Dendritic cell treated with granulocyte-macrophage colony-stimulating factor and Interleukin-4, amounts not matched to agents 40 ng/mL and 50 ng/mL, for 4 days (primary cell): ENCODE results near the gene TRIM52.

Source experiments
- H3K27ac Mint-ChIP-seq: one replicate; pipeline ENCODE4 v1.8.0; 2022; ENCODE audit warnings: mild to moderate bottlenecking, mixed read lengths
- H3K27me3 Mint-ChIP-seq: one replicate; pipeline ENCODE4 v1.8.0; 2022; ENCODE audit warnings: mild to moderate bottlenecking, mixed read lengths
- H3K36me3 Mint-ChIP-seq: one replicate; pipeline ENCODE4 v1.8.0; 2022; ENCODE audit warnings: low read depth, mixed read lengths
- H3K4me1 Mint-ChIP-seq: one replicate; pipeline ENCODE4 v1.8.0; 2022; ENCODE audit warnings: low read depth, mixed read lengths
- H3K4me3 Mint-ChIP-seq: one replicate; pipeline ENCODE4 v1.8.0; 2022; ENCODE audit warnings: mild to moderate bottlenecking, moderate library complexity, mixed read lengths
- H3K9me3 Mint-ChIP-seq: one replicate; pipeline ENCODE4 v1.8.0; 2022; ENCODE audit warnings: mixed read lengths
- intact Hi-C: fragments of 100-400 bp; cut with micrococcal nuclease; formaldehyde crosslinking; loops from one replicate; pipeline ENCODE4 v1.15.0; 2022

TRIM52 gene

DNA sequence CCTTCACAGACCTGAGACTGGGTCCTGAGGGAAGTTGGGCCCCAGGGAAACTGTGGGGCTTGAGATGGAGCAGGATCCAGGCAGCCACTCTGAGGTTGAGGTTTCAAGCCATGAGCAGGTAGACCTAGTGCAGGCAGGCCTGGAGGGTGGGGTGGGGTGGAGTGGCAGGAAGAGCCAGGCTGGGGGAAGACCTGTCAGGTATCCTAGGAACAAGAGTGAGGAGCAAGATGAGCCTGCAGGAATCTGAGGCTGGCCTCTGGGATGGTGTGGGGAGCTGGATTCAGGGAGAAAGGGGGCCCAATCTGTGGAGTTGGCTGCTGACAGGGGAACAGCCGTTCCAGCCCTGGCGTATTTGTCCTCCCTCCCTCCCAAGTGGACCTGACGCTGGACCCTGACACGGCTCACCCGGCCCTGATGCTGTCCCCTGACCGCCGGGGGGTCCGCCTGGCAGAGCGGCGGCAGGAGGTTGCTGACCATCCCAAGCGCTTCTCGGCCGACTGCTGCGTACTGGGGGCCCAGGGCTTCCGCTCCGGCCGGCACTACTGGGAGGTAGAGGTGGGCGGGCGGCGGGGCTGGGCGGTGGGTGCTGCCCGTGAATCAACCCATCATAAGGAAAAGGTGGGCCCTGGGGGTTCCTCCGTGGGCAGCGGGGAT lies 27.0 kb downstream of the TRIM52 start:
- H3K36me3 Mint-ChIP-seq: peaks cover 98% of the 10 kb centered on the region
- no peaks in the 10 kb centered on the region for H3K27me3 Mint-ChIP-seq
- H3K4me3 Mint-ChIP-seq: no peak overlapping the region
- H3K4me1 Mint-ChIP-seq: peaks cover 15% of the 10 kb centered on the region
- H3K9me3 Mint-ChIP-seq: no peaks in the 10 kb centered on the region
- no peak overlapping the region for H3K27ac Mint-ChIP-seq
- intact Hi-C loops: no loop called here

GRCh38 chr5:181233088-181233800 lies 27.7 kb downstream of the TRIM52 start:
- Mint-ChIP-seq H3K27ac (no peak overlapping the region), H3K36me3 (peaks cover 92% of the 10 kb centered on the region), H3K27me3 (no peaks in the 10 kb centered on the region), H3K4me1 (peaks cover 11% of the 10 kb centered on the region), H3K4me3 (no peak overlapping the region), H3K9me3 (no peaks in the 10 kb centered on the region)
- intact Hi-C loops: no loop called here

GRCh38 chr5:181232593-181232992 lies 28.4 kb downstream of the TRIM52 start:
- Mint-ChIP-seq H3K27me3 (no peaks in the 10 kb centered on the region), H3K9me3 (no peaks in the 10 kb centered on the region), H3K4me3 (no peak overlapping the region), H3K36me3 (peaks cover 87% of the 10 kb centered on the region), H3K4me1 (peaks cover 7% of the 10 kb centered on the region), H3K27ac (no peak overlapping the region)
- intact Hi-C loops: no loop called here

- Mint-ChIP-seq H3K4me1 (peaks cover 7% of the 10 kb centered on the region), H3K36me3 (peaks cover 87% of the 10 kb centered on the region), H3K27me3 (no peaks in the 10 kb centered on the region), H3K4me3 (no peak overlapping the region), H3K27ac (peak overlapping the region; percentile 33), H3K9me3 (no peaks in the 10 kb centered on the region)
- intact Hi-C loops: no loop called here
These were observed 29.5 kb downstream of the TRIM52 start for GRCh38 chr5:181231432-181231831.

DNA sequence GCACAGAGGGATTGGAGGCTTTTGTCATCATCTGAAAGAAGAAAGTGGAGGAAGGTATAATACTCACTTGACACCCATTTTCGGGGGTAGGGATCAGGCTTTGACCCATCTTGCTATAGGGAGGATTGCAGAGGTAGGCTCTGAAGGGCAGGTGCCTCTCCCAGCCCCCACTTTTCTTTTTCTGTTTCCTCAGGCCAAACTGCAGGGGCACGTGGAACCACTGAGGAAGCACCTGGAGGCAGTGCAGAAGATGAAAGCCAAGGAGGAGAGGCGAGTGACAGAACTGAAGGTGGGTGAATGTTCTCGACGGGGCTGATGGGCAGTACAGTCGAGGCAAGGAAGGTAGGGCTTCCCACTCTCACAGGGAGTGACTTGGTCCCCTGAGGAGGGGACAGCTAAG lies 30.4 kb downstream of the TRIM52 start:
- no peaks in the 10 kb centered on the region for H3K9me3 Mint-ChIP-seq
- peaks cover 78% of the 10 kb centered on the region for H3K36me3 Mint-ChIP-seq
- no peaks in the 10 kb centered on the region for H3K27me3 Mint-ChIP-seq
- H3K27ac Mint-ChIP-seq: no peak overlapping the region
- H3K4me1 Mint-ChIP-seq: peaks cover 7% of the 10 kb centered on the region
- no peak overlapping the region for H3K4me3 Mint-ChIP-seq
- intact Hi-C loops: no loop called here

DNA sequence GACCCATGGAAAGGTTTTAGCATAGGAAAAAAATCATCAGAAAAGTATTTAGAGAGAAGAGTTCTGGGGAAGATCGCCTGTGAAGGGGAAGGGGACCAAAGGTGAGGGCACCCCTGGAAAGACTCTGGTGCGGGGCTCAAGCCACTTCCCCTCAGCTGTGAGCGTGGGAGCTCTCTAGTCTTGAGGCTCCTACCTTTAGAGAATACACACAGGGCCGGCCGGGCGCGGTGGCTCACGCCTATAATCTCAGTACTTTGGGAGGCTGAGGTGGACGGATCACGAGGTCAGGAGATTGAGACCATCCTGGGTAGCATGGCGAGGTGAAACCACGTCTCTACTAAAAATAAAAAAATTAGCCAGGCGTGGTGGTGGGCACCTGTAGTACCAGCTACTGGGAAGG lies 30.9 kb downstream of the TRIM52 start:
- Mint-ChIP-seq H3K36me3 (peaks cover 72% of the 10 kb centered on the region), H3K4me1 (peaks cover 7% of the 10 kb centered on the region), H3K27me3 (no peaks in the 10 kb centered on the region), H3K27ac (no peak overlapping the region), H3K9me3 (no peaks in the 10 kb centered on the region), H3K4me3 (no peak overlapping the region)
- intact Hi-C loops: no loop called here

DNA sequence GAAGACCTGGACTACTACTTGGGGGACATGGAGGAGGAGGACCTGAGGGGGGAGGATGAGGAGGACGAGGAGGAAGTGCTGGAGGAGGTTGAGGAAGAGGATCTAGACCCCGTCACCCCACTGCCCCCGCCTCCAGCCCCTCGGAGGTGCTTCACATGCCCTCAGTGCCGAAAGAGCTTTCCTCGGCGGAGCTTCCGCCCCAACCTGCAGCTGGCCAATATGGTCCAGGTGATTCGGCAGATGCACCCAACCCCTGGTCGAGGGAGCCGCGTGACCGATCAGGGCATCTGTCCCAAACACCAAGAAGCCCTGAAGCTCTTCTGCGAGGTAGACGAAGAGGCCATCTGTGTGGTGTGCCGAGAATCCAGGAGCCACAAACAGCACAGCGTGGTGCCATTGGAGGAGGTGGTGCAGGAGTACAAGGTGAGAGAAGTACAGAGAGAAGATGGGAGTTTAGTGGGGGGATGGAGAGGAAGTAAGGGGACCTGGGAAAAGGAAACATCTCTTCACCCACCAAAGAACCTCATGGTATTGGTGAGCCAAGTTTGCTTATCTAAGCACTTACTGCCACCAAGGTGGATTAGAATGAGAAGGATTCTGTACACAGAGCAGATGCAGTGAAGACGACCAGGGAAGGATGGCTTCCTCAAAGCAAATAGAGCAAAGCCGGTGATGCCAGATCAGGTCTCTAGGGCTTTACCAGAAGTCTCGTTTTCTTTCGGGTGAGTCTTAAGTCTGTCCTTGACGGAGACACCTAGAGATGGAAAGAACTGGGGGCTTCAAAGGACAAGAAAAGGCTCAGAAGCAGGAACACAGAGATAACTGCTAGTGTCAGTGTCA lies 36.3 kb downstream of the TRIM52 start:
- H3K36me3 Mint-ChIP-seq: peaks cover 28% of the 10 kb centered on the region
- no peaks in the 10 kb centered on the region for H3K9me3 Mint-ChIP-seq
- H3K27me3 Mint-ChIP-seq: peaks cover 3% of the 10 kb centered on the region
- peaks cover 36% of the 10 kb centered on the region for H3K4me1 Mint-ChIP-seq
- intact Hi-C loops: loop anchor here (5.0 kb wide), 1 partner anchor 38 kb away; the partner anchor contains the start of gene TRIM52
- peak overlapping the region; percentile 82 for H3K4me3 Mint-ChIP-seq
- H3K27ac Mint-ChIP-seq: peak overlapping the region; percentile 93

DNA sequence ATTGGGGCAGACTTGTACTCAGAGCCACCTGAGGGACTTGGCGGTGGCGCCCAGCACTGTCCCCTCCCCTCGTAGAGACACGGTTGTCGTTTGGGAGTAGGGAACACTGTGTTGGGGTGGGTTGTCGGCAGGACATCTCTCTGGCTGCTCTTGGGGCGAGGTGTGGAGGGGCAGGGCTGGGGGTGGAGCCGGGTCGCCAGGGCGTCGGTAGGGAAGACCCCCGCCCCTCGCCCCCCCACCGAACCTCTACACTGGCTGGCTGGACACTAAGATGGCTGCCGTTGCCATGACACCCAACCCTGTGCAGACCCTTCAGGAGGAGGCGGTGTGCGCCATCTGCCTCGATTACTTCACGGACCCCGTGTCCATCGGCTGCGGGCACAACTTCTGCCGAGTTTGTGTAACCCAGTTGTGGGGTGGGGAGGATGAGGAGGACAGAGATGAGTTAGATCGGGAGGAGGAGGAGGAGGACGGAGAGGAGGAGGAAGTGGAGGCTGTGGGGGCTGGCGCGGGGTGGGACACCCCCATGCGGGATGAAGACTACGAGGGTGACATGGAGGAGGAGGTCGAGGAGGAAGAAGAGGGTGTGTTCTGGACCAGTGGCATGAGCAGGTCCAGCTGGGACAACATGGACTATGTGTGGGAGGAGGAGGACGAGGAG lies 37.1 kb downstream of the TRIM52 start:
- H3K9me3 Mint-ChIP-seq: no peaks in the 10 kb centered on the region
- peaks cover 3% of the 10 kb centered on the region for H3K27me3 Mint-ChIP-seq
- H3K4me1 Mint-ChIP-seq: peaks cover 41% of the 10 kb centered on the region
- H3K27ac Mint-ChIP-seq: peak overlapping the region; percentile 93
- H3K36me3 Mint-ChIP-seq: peaks cover 22% of the 10 kb centered on the region
- H3K4me3 Mint-ChIP-seq: peak overlapping the region; percentile 82
- intact Hi-C loops: loop anchor here (1.0 to 5.0 kb wide), 3 partner anchors 17 to 38 kb away; partner anchors contain the start of gene TRIM52

DNA sequence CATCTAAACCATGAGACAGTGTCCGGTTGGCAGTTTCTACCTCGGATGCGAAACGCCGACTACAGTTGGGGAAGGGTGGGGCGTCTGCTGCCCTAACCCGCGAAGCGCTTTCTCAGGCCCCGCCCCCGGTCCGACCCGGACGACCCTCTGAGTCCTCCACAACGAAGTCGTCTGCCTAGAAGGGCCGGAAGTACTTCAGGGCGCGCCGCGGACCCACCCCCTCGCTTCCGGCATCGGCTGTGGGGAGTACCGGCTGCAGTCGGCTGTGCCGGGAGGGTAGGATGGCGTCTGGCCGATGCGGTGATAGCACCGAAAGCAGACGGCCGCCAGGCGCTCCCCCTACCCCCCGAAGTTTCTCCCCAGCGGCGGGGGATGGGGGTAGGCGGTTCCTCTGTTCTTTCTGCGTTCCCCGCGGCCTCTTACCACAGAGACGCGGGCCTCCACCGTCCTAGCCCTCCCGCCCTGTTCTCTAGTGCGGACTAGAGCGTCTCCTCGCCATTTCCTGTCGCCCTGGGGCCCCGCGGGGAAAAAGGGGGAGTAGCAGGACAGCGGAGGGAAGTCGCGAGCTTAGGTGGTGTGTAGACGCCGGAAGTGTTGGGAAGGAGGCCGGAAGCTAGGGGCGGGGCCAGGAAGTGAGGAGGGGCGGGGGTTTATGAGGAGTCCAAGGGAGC lies 37.8 kb downstream of the TRIM52 start, which contains the start of gene TRIM41:
Gene TRIM41, plus strand, starts transcription at position 224 of the 671 bp plus-strand sequence. CDS start 719 bp downstream, outside the sequence.
- peak within 1 kb of the TSS; percentile 82 for H3K4me3 Mint-ChIP-seq
- peaks cover 22% of the 10 kb centered on the region for H3K36me3 Mint-ChIP-seq
- no peaks in the 10 kb centered on the region for H3K9me3 Mint-ChIP-seq
- H3K4me1 Mint-ChIP-seq: peaks cover 47% of the 10 kb centered on the region
- H3K27ac Mint-ChIP-seq: peak within 1 kb of the TSS; percentile 93
- intact Hi-C loops: loop anchor here (1.0 to 5.0 kb wide), 3 partner anchors 16 to 39 kb away; partner anchors contain the start of gene TRIM52
- H3K27me3 Mint-ChIP-seq: peaks cover 3% of the 10 kb centered on the region

DNA sequence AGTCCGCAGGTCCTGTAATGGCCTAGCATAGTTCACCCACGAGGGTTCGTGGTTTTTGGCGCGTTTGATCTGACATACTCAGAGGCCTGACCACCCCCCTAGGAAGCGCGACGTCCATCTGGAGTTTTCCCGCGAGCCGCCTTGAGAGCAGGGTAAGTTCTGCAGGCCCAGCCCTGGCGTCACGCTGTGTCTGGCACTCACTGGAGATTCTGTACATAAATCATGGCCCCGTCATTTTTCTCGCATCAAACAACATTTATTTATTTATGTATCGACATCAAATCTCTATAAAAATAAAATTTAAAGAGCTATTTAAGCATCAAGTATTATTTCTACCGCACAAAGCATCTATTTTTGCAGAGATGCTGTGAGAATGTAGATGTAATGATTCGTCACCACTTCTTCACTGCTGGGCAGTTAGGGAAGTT lies 38.3 kb downstream of the TRIM52 start:
- Mint-ChIP-seq H3K4me1 (peaks cover 52% of the 10 kb centered on the region), H3K9me3 (no peaks in the 10 kb centered on the region), H3K4me3 (peak overlapping the region; percentile 82), H3K27ac (peak overlapping the region; percentile 93), H3K27me3 (peaks cover 5% of the 10 kb centered on the region), H3K36me3 (peaks cover 21% of the 10 kb centered on the region)
- intact Hi-C loops: loop anchor here (1.0 to 5.0 kb wide), 4 partner anchors 16 to 40 kb away; partner anchors contain the start of gene TRIM52

- no peaks in the 10 kb centered on the region for H3K9me3 Mint-ChIP-seq
- H3K36me3 Mint-ChIP-seq: peaks cover 15% of the 10 kb centered on the region
- peak overlapping the region; percentile 76 for H3K4me3 Mint-ChIP-seq
- peaks cover 11% of the 10 kb centered on the region for H3K27me3 Mint-ChIP-seq
- peak overlapping the region; percentile 93 for H3K27ac Mint-ChIP-seq
- H3K4me1 Mint-ChIP-seq: peaks cover 58% of the 10 kb centered on the region
- intact Hi-C loops: loop anchor here (1.0 to 5.0 kb wide), 3 partner anchors 15 to 40 kb away; partner anchors contain the start of gene TRIM52
These were observed 38.9 kb downstream of the TRIM52 start for GRCh38 chr5:181221792-181222629.

DNA sequence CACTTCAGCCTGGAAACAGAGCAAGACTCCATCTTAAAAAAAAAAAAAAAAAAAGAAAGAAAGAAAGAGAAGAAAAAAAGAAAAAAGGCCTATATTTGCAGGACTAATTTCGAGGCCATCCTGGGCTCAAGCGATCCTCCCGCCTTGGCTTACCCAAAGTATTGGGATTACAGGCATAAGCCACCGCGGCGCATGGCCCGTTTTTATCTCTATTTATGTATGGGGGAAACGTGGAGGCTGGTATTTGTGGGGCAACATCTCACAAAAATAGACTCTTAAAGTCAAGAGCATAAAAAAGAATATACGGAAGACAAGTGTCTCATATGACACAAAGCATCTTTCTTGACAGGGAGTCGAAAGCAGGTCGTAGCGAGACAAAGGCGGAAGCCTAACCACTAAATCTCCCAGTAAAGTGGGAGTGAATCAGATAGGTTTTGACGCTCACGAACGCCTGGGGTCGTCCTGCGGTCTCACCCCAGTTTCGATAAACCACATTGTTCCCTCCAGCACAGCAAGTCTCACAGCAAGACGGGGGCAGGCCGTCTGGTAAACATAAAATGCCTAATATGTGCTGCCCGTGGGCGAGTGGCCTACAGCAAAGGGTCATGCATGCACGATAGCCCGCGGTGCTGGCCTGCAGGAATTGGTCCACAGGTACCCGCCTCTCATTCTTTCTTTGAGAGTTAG lies 39.7 kb downstream of the TRIM52 start:
- Mint-ChIP-seq H3K36me3 (peaks cover 9% of the 10 kb centered on the region), H3K27me3 (peaks cover 17% of the 10 kb centered on the region), H3K9me3 (no peaks in the 10 kb centered on the region), H3K4me1 (peaks cover 63% of the 10 kb centered on the region), H3K27ac (no peak overlapping the region), H3K4me3 (no peak overlapping the region)
- intact Hi-C loops: loop anchor here (5.0 kb wide), 1 partner anchor 41 kb away; the partner anchor contains the start of gene TRIM52
